HPDE6-E6E7 (cell line): Measurements from ENCODE around the gene PPY.
"Not testable (repeated sequence)": the region's sequence is repeated elsewhere in the genome, so short reads cannot be mapped to it uniquely, and the experiment has no call there.

ENCODE experiments used
- DNase-seq: peaks from one replicate; pipeline ENCODE4 v3.0.0; 2011; ENCODE audit warnings: missing footprints; ENCODE audit errors: extremely low spot score

Gene PPY, protein sequence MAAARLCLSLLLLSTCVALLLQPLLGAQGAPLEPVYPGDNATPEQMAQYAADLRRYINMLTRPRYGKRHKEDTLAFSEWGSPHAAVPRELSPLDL

DNA sequence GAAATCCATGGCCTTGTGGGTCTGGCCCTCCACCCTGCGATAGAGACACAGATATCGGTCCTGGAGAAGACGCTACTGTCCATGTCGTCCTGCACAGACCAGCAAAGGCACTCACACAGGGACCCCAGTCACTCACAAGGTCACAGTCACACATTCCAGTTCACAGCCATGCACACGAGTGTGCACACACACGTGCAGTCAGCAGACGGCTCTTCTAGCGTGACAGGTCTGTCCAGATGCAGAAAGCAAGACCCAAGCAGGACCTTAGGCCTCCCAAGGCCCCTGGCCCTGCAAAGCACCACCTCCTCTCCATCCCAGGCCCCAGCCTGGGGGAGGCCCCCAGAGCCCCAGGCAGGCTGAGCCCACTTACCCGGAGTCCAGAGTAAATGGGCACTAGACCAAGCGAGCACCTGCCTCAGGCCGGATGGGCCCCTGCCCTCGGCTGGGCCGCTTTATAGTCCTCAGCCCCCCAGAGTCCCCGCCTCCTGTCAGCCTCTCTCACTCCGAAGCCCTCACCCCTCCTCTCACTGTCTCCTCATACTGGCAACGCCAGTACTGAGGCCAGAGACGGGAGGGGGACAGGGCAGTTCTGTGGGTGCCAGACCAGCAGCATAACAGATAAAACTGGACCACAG lies at the start of gene PPY:
TSS of gene PPY (minus strand) at position 426 of the 635 bp plus-strand sequence. CDS start 822 bp downstream, outside the sequence.
- DNase-seq = no peak

DNA sequence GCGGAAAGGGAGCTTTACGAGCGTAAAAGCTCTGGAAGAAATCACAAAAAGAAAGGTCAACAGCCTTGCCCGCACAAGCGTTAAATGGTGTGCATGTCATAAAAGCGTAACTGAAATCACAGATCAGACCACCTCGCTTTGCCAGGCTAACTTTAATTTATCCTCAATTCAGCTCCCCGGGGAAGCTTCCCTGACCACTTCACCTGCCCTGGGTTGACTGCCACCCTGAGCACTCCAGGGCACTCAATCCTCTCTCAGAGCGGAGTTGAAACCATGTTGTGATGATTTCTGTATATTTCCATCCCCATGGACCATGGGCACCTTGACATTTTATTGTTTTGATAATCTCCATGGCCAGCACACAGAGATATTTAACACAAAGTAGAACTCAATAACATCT lies 46.0 kb upstream of the PPY start:
- no peak for DNase-seq

DNA sequence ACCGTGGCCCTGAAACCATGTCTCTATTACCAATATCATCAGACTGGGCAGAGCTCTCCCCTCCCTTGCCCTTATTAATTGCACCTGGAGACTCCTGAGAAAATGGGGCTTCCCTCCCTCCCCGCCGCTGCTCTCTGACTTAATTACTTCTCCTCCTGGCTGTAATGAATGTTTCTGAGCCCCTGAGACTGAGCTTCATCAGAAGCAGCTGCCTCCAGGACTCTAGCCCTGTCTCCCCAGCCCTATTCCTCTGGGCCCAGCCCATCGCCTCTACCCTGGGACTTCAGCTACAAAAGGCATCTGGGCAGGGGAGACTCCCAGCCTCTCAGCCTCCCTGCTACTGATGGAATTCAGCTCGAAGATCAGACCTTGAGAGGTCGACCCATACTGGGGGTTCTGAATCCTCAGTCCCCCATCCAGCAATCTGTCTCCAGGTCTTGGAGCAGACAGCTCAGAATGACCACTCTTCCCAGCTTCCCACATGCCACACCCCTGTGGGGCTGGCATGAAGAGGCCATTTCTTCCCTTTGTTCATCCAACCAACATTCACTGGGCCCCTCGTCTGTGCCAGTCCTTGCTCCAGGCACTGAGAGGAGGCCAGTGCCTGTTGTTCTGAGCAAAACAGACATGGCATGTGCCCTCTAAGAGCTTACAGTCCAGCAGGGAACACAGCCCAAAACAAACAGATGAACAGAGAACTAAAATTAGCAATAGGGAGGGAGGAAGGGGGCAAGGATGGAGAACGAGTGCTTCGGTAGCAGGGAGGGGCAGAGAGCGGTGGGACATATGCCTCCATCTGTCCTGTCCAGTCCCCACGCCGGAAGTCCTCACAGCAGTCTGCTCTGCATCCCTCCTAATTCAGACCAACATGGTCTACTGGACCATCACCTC lies 45.1 kb upstream of the PPY start:
- DNase-seq = no peak

DNA sequence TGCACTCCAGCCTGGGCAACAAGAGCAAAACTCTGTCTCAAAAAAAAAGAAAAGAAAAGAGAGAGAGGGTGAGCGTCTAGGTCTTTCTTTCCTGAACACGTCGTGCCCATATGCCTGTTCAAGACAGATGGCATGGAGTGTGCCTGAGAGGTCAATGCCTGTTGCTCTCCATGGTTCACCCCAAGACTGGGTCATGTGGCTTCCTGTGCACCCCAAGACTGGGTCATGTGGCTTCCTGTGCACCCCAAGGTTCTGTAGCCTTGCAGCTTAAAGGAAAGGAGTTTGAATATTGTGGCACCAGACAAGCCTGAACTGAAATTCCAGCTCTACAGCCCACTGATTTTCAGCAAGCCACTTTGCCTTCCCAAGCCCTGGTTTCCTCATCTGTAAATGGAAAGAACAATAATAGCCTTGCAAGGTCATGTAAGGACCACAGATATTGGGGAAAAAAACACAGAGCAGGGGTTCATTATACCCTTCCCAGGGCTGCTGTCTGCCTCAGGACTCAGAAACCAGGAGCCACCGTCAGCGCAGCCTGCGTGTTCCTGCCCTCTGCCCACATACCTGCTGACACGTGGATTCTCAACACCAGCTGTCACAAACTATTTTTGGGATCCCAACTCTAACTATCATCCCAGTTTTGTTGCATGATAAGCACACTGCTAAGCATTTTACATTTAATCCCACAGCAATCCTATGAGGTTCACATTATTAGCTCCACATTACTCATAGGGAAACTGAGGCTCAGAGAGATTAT lies 44.1 kb upstream of the PPY start:
- DNase-seq = no peak

DNA sequence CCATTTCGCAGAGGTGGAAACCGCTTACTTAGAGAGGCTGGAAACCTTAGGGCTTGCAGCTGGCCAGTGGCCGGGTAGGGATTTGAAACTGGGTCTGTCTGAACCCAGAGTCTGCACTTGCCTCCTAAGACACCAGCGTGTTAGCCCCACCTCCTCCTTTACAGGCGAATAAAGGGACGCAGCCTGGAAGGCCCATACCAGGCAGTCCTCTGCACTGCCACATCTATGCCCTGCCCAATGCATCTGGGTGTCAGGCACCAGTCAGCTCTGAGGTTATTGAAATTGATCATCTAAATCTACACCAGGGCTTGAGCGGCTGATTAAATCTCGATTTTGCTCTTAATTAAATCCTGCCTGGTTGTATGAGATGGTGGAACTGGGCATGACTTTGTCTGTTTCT lies 42.2 kb upstream of the PPY start:
- DNase-seq = no peak

DNA sequence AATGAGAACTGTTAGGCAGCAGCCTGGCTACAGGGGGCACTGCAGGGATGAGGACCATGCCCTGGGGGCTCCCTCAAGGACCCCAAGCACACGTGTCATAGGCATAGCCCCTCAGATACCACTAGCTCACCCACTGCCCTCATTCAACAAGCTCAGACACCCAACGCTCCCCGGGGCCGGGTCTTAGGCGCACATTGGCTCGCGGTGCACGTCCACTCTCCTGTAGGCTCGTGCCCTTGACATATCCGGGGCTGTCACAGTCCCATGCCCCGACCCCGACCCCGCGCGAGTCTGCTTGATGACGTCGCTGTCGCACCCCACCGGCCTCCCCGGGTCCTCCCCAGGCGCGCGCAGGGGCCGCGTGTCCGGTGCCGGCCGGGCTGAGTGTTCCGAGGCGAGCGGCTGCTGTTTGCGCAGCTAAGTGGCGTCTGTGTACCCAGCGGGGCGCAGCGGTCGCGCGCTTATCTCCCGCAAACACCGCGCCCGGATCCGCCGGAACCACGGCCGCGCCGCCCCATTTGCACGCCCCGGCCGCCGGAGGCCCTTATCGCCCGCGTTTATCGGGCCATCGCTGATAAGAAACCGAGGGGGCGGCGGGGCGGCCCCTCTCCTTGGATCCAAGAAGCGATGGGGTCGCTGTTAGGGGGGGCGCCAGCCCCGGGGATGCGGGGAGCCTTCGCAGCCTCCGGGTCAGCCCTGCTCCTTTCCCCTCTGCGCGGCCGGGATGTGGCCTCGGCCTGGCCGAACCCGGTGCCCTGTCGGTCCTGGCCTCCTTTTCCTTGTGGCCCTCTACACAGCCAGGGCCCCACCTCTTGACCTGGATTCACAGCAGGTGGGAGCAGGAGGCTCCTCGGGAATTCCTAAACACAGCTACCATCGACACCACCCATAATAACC lies 41.5 kb upstream of the PPY start:
- DNase-seq = no peak

DNA sequence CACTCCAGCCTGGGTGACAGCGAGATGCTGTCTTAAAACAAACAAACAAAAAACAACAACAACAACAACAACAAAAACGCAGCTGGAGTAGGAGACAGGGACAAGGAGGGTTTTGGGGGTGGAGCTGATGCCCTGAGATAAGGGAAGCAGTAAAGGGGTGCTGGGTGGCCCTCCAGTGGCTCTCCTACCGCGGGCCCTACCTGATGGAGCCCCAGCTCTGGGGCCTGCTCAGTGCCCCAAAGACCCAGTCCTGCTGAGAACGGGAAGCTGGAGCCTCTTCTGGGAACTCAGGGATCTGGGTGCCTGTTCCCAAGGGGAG lies 40.9 kb upstream of the PPY start:
- DNase-seq = no peak

DNA sequence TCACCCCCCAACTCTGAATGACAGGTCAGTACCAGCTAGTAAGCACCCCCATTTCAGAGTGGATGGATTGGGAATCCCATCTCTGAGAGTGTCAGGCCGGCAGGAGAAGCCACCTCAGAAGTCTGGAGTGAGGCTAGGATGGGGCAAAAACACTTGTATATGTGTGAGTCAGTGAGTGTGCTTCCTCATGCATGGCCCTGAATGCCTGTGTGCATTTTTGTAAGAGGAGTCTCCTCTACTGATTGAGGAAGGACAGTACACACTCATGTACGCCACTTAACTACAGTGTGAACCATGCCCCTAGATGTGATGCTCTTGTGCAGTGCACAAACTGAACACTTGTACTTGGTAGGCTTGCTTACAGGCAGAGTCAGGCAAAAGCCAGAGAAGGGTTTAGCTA lies 39.9 kb upstream of the PPY start:
- no peak for DNase-seq

DNA sequence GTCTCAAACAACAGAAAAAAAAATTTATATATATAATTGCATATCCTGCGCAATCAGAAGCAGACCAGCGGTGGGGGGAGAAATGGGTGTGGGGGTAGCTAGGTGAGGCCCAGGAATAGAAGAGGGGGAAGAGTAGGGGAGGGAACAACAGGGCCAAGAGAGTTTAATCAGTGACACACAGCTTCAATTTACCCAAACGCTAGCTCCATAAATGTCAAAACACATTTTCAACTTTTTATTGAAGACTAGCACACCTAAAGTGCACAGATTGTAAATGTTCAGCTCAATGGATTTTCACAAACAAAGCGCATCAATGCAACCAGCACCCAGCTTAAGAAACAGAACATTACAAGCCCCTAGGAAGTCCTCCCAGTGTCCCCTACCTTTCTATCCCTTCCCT lies 37.4 kb upstream of the PPY start:
- no peak for DNase-seq

DNA sequence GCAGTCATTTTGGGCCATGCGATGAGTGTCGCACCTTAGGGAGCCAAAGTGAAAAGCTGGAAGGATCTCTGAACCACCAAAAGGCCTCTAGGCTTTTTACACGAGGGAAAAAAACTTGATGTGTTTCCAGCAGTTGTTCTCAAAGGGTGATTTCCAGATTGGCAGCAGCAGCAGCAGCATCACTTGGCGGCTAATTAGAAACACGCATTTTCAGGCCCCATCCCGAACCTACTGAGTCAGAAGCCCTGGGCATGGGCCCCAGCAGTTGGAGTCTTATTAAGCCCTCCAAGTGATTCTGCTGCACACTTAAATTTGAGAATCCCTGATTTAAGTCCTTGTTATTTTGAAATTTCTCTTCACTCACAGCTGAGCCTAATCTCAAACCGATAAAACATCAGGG lies 36.7 kb upstream of the PPY start:
- no peak for DNase-seq

DNA sequence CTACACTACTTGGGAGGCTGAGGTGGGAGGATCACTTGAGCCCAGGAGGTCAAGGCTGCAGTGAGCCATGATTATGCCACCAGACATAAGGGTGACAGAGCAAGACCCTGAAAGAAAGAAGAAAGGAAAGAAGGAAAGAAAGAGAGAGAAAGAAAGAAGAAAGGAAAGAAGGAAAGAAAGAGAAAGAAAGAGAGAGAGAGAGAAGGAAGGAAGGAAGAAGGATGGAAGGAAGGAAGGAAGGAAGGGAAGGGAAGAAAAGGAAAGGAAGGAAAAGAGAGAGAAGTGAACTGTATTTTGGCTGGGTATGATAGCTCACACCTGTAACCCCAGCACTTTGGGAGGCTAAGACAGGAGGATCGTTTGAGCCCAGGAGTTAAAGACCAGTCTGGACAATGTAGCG lies 35.8 kb upstream of the PPY start:
- no peak for DNase-seq

DNA sequence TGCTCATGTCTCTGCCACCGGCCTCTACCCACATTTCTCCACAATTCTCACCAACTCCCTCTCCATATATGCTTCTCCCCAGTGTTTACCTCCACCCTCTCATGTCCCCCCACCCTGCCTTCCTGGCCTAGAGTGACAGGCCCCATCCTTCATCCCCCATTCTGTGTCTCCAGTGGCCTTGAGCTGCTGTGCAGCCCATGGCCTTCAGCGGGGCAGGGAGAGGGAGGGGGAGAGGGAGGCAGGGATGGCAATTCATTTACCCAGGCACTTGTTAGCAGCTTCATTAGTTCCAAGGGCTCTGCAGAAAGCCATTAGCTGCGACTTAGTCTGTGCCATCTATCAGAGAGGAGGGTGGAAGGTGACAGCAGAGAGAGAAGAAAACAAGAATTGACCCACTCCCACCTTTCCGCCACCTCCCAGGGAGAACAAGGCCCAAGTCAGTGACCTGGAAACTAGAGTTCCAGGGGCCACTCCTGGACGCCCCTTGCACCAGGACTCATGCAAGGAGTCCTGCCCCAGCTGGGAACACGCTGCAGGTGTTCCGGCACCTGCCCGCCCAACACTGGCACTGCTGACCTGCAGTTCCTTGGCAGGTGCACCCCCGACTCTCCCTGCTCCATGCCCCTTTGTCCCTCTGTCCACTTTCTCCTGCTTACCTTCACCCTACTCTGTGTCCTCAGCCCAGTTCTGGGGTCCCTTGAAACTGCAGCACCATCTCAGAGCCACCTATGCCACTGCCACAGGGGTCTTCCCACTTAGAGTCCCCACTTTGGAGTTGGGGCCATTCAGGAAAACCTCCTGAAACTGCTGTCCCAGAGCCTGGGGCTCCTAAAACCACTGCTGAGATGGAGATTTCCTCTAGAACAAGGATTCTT lies 34.9 kb upstream of the PPY start:
- no peak for DNase-seq

DNA sequence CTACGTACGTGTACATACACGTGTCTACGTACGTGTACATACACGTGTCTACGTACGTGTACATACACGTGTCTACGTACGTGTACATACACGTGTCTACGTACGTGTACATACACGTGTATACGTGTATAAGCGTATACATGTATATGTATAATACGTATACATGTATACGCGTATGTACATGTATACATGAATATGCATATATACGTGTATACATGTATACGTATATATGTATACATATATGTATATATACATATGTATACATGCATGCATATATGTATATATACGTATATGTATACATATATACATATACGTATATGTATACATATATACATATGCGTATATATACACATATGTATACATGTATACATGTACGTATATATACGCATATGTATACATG lies 33.6 kb upstream of the PPY start:
- no peak for DNase-seq

DNA sequence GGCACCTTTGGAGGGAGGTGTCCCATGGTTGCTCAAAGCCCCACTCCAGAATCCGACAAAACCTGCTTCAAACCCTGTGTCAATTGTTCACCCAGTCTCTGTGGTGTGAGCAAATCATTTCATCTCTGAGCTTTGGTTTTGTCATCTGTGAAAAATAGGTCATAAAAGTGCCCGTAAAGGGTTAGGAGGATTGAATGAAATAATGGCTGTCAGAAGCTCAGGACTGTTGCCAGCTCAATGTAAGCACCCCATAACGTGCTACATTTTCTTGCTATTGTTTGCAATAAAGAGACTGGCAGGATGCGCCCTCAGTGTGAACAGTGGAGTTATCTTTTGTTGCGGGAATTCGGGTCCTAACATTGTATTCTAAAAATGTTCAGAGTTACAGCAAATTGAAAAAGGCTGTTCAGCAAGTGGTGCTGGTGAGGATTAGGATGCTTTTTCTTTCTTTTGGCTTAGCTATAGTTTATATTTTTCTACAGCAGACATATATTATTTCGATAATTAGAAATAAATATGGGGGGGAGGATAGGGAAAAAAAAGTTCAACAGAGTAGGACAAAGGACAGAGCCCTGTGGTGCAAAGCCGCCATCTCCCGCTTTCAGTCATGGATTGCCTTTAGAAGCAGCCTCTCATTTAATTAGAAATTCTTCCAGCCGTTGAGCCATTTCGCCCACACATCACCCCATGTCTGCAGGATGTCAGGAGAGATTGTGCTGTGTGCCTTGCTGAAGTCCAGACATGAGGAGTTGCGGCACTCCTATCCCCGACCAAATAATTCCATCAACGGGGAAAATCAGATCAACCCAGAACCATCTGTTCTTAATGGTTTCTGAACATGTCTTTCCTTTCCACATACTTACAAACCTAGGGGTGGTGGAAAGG lies 32.3 kb upstream of the PPY start:
- no peak for DNase-seq

DNA sequence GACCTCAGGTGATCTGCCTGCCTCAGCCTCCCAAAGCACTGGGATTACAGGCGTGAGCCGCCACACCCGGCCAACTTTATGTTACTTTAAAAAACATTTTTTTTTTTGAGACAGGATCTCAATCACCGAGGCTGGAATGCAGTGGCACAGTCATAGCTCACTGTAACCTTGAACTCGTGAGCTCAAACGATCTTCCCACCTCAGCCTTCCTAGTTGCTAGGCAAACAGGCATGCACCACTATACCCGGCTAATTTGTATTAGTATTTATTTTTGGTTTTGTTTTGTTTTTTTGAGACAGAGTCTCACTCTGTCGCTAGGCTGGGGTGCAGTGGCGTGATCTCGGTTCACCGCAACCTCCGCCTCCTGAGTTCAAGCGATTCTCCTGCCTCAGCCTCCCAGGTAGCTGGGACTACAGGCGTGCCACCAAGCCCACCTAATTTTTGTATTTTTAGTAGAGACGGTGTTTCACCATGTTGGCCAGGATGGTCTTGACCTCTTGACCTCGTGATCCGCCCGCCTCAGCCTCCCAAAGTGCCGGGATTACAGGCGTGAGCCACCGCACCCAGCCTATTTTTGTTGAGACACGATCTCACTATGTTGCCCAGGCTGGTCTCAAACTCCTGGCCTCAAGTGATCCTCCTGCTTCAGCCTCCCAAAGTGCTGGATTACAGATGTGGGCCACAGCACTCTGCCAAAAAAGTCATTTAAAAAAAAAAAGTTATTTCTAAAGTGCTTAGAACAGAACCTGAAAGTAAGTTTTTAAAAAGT lies 30.4 kb upstream of the PPY start:
- DNase-seq = not testable (repeated sequence)

DNA sequence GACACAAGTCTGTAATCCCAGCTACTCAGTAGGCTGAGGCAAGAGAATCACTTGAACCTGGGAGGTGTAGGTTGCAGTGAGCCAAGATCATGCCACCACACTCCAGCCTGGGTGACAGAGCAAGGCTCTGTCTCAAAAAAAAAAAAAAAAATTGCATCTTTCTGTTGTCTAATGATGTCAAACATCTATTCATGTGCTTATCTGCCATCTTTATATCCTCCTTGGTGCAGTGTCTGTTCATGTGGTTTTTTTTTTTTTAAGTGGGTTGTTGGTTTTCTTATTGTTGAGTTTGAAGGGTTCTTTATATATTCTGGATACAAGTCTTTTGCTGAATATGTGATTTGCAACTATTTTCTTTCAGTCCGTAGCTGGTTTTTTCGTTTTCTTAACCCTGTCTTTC lies 29.2 kb upstream of the PPY start:
- not testable (repeated sequence) for DNase-seq

DNA sequence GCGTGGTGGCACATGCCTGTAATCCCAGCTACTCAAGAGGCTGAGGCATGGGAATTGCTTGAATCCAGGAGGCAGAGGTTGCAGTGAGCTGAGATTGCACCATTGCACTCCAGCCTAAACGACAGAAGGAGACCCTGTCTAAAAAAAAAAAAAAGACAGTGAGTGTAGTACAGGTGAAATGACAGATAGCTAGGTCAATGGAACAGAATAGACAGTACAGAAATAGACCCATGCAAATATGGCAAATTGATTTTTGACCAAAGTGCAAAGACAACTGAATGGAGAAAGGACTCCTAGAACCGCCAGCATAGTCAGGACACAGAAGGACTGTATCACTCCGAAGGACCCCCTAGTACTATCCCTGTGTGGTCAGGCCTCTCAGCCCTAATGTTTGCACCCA lies 28.1 kb upstream of the PPY start:
- DNase-seq = no peak

DNA sequence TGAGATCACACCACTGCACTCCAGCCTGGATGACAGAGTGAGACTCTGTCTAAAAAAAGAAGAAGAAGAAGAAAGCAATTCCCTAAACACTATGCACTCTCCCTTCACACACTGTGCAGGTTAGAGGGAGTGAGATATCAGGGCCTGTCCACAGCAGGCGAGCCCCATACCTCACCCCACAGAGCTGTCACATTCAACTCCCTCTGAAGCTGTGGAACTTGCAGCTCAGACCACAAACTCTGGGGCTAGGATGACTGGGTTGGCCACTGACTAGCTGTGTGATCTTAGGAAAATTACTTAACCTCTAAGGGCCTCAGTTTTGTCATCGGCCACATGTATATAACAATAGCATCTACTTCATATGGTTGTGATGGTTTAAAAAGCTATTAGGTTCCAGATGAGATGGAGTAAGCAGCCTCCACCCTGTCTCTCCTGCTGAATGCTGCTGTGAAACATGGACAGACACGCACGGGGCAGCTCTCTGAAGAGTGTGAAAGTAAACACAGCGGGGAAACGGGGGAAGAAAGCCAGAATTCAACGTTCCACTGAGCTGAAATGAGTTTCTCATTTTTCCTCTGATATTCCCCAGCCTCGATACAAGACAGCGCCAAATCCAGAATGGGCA lies 25.1 kb upstream of the PPY start:
- no peak for DNase-seq
